Stimulated activated CD4-positive, alpha-beta T cell treated with anti-CD3 and anti-CD28 coated beads, Interleukin-12 subunit alpha, Interleukin-12 subunit beta, amount 100 ng/mL, for 24 hours (primary cell): ENCODE measurements around the gene ADSL.
"Not testable (repeated sequence)": the region's sequence is repeated elsewhere in the genome, so short reads cannot be mapped to it uniquely, and the experiment has no call there.

Experiments used
- DNase-seq, 2 experiments: peaks; one replicate each; pipeline ENCODE4 v3.0.0-alpha.2; 2020; ENCODE audit warnings: low read depth in 2 of 2

The ADSL gene

DNA sequence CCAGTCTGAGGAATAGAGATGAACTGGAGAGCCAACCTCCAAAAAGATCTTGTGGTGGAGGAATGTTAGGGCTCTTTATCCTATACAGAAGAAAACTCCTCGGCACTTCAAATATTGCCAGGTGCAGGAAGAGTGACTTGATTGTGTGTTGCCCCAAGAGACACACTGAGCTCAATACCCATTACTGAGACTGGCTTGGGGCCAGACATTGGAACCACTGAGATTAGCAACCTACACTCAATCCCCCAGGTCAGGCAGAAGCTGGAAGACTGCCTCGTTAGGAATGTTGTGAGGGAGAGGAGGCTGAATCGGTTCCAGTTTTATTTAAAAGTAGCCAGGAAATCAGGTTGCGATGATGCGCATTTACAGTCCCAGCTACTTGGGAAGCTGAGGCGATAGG, 21.7 kb downstream of the ADSL start:
- DNase-seq: no peak

DNA sequence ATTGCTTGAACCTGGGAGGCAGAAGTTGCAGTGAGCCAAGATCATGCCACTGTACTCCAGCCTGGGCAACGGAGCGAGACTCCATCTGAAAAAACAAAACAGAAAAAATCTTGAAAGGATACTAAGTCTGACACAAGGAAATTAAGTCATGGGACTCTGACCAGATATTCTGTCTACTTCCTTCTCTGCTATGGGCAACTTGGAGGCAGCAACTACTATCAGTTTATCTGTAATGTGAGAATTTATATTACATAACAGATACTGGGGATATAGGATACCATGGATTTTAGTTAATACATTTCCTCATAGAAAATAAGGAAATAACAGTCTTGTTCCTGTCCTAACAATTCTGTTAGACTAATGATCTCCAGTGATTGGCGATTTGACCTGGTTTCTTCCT, 22.5 kb downstream of the ADSL start:
- no peak for DNase-seq

DNA sequence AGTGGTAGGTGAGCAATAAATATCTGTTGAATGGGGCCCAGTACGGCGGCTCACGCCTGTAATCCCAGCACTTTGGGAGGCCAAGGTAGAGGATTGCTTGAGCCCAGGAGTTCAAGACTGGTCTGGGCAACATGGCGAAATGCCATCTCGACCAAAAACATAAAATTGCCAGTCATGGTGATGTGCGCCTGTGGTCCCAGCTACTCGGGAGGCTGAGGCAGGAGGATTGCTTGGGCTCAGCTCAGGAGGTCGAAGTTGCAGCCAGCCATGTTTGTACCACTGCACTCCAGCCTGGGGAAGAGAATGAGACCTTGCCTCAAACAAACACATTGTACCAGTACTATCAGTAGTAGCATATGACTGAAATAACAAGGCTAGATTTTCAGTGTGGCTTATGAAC, 28.3 kb downstream of the ADSL start:
- DNase-seq: no peak

DNA sequence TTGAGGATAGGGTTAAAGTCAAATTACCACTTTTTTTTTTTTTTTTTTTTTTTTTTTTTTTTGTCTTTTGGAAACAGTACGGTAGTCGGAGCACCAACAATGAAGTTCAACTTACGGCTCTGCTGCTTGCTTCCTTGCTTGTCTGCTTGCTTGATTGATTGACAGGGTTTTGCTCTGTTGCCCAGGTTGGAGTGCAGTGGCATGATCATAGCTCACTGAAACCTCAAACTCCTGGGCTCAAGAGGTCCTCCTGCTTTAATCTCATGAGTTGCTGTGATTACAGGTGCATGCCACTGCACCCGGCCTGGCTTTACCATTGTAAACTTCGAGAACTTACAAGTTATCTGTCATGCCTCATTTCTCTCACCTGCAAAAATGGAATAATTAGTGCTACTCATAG, 29.8 kb downstream of the ADSL start:
- DNase-seq: no peak

DNA sequence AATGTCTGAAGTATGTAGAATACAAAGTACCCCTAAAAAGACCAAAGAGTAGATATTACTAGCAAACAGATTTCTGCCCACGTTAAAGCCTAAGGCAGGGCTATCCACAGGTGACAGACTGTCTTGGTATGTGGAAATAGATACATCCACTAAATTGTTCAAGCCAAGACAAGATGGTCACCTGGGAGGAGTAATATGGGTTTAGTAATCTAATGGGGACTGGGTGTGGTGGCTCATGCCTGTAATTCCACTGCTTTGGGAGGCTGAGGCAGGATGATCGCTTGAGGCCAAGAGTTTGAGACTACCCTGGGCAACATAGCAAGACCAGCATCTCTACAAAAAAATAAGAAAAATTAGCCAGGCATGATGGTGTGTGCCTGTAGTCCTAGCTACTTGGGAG, 31.6 kb downstream of the ADSL start:
- DNase-seq: no peak

DNA sequence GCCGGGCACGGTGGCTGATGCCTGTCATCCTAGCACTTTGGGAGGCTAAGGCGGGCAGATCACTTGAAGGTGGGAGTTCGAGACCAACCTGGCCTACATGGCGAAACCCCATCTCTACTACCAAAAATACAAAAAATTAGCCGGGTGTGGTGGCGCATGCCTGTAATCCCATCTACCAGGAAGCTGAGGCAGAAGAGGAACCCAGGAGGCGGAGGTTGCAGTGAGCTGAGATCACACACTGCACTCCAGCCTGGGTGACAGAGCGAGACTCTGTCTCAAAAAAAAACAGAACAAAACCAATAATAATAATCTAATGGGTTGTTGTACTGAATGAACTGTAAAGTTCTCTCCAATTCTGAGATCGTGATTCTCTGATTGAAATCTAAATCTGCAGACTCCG, 32.1 kb downstream of the ADSL start:
- DNase-seq: not testable (repeated sequence)

DNA sequence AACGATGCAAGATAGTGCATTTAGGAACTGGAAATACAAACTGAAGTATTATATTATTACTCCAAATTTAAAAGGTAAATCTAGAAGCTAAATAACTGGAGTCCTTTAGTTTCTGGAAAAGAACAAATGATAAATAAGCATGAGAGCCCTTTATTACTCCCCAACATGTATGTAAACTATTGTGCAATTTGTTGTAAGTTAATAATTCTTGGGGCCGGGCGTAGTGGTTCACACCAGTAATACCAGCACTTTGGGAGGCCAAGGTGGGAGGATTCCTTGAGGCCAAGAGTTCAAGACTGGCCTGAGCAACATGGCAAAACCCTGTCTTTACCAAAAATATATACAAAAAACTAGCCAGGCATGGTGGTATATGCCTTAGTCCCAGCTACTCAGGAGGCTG, 35.2 kb downstream of the ADSL start:
- DNase-seq: no peak

DNA sequence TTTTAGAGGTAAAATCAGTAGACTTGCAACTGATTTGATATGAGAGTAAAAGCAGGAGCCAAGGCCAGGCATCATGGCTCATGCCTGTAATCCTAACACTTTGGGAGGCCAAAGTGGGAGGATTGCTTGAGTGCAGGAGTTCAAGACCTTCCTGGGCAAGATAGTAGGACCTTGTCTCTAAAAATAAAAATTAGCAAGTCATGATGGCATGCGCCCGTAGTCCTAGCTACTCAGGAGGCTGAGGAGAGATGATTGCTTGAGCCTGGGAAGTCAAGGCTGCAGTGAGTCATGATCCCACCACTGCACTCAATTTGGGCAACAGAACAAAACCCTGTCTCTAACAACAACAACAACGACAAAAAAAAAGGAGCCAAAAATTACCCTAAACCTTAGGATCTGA, 37.6 kb downstream of the ADSL start:
- no peak for DNase-seq

DNA sequence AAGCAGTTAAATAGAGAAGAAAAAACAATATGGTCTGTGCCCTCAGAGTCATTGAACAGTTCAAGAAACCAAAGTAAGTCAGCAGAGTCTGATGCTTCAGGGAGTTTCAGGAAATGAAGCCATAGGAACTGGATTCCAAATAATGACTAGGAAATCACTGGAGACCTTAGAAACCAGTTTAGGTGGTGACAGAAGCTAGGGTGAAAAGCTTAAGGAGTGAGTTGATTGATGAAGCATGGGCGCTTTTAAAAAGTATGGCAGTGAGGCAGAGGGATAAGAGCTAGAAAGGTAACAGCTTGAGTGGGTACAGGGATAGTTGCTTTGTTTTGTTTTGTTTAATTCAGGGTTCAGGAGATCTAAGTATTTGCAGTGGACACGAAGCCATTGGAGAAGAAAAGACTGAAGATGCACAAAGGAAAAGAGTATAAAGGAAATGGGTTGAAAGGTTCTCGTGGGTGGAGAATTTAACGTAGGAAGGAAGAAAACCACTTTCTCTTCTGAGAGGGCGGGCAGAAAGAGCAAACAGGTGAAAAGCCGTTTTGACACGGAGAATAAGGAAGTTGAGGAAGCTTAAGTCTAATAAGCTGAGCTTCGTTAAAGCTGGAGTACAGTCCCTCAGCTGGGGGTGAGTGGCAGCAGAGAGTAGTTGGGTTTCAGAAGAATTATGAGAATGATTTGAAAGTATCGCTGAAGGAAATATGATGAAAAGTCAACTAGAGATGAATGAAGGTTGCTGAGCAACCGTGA, 38.9 kb downstream of the ADSL start:
- no peak for DNase-seq

DNA sequence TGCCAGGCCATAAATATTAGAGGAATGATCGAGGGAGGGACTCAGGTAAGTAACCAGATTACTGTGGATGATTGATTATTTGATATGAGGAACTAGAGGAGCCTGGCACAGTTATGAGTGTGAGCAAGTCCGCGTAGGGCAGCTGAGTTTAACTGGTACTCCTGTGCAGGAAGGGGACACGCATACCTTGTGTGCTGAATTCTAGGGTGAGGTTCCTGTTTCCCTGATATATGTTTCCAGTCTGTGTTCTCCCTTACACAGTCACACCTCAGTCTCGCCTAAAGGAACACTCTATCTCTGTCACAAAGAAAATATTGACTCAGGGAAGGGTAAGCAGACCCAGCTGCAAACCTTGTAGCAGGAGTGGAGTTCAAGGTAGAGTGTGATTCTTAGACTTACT, 41.4 kb downstream of the ADSL start:
- no peak for DNase-seq

DNA sequence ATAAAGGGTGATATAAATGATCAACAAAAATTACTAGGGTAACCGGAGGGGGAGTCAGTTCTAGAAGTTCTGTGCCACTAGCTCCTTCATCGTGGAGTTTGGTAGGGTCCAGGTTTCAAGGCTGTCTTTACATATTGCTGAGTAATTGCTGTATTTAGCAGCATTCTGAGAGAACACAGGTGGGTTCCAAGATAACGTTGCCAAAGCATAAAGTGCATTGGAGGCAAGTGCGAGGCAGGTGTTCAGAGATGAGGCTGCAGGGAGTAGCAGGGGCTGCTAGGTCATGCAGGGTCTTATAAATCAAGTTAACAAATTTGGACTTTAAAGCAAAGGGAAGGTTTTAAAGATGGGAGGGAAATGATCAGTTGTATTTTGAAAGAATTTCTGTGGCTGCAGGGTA, 41.9 kb downstream of the ADSL start:
- no peak for DNase-seq

DNA sequence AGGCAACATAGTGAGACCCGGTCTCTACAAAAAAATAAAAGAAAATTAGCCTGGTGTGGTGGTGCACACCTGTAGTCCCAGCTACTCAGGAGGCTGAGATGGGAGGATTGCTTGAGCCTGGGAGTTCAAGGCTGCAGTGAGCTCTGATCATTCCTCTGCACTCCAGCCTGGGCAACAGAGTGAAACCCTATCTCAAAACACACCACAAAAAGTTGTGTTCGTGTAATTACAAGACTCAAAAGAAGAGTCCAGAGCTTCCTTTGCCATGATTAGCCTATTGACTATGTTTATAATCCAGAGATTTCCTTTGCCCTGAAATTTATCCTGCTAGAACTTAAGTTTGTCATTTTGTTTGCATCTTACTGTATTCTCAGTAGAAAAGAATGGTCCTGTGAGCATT, 45.1 kb downstream of the ADSL start:
- no peak for DNase-seq

DNA sequence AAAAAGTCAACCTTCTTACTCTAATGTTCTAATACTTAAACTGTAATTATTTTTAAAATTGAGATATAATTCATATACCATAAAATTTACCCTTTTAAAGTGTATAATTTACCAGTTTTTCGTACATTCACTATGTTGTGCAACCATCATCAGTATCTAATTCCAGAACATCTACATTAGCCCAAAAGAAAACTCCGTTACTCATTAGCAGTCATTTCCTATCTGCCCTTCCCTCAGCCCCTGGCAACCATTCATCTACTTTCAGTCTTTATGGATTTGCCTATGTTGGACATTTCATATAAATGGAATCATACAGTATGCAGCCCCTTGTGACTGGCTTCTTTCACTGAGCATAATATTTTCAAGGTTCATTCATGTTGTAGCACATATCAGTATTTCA, 46.3 kb downstream of the ADSL start:
- no peak for DNase-seq

DNA sequence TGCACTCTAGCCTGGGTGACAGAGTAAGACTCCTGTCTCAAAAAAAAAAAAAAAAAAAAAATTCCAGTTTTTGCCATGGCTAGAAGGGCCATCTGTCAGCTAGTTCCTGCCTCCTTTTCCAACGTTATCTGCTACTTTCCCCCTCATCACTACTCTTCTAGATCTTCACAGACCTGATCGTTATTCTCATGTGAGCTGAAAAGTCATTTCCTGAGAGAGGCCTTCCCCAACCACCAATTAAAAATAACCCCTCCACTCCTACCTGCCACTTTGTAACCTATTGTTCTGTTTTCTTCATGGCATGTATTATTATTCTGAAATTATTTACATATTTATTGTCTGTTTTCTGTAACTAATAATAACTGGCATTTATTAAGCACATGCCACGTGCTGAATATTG, 48.3 kb downstream of the ADSL start:
- no peak for DNase-seq

DNA sequence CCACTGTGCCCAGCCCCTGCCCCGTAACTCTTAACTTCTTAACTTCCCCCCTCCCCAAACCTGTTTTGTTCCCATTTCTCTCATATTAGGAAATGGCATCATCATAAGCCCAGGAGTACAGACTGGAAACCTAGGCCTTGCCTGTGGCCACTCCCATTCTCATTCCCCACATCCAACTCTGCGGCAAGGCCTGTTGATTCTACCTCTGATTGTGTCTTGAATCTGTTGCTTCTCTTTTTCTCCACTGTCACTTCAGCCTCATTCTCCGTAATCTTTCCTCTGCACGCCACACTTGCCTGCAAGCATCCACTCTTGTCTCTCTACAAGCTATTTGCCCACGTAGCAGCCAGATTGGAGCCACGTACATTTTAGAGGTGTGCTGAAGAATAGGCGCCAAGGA, 49.3 kb downstream of the ADSL start:
- DNase-seq: no peak

DNA sequence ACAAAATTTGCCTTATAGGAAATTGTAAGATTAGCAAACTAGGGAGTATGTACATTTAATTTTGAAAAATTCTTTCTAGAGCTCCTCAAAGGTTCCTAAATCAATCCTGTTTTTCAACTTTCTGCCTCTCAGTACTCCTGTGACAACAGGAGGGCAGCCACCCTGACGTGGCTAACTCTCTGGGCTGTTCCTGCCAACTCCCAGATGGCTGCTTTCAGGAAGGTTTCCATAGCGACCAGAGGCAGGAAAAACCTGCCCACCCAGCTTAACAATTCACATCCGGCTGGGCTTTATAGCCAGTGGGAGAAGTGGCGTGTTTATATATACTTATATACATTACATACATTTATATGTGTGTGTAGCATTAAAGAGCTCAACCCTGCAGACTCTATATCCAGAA, 50.6 kb downstream of the ADSL start:
- DNase-seq: no peak

DNA sequence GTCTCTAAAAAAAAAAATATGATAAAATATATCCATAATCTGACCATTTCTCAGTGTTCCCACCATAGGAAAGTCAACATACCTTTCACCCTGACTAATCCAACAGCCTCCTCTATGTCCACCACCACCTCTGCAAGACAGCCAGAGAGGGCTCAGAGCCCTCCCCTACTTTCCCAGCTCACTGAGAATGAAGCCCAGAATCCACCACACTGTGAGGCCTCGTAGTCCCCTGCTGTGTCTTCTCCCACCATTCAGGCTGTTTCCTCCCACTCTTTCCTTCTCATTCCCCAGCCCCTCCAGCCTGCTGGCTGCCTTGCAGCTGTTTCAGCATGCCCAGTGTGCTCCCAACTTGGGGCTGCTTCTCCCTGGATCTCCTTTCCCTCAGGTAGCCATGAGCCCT, 51.1 kb downstream of the ADSL start:
- no peak for DNase-seq

DNA sequence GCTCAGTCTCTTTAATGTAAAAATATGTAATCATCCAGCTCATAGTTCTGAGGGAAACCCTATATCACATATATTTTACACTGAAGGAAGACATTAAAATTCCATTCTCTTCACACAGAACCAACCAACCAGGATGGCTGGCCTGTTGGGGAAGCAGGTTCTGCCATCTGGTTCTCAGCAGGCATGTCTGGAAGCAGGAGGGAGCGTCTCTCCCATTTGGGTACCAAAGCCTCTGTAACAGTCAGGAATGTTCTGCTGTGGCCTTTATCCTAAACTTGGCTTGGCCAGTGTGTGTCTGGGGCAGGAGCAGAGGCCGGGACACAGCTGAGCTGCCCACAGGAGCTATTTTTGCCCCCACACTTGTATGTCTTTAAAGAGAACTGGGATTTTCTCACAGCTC, 53.3 kb downstream of the ADSL start:
- no peak for DNase-seq

DNA sequence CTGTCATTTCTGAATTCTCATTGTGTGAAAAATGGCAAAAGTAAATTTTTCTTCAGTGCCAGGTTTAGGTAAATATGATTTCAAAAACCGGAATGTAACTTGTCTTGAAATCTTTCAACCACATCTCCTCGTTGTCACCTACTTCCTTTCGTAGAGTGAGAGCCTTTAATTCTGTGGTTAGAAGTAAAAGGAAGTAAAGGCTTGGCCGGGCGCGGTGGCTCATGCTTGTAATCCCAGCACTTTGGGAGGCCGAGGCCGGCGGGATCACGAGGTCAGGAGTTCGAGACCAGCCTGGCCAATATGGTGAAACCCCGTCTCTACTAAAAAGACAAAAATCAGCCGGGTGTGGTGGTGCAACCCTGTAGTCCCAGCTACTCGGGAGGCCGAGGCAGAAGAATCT, 53.9 kb downstream of the ADSL start:
- DNase-seq: peak in 1 of 2 experiments; percentile 13

DNA sequence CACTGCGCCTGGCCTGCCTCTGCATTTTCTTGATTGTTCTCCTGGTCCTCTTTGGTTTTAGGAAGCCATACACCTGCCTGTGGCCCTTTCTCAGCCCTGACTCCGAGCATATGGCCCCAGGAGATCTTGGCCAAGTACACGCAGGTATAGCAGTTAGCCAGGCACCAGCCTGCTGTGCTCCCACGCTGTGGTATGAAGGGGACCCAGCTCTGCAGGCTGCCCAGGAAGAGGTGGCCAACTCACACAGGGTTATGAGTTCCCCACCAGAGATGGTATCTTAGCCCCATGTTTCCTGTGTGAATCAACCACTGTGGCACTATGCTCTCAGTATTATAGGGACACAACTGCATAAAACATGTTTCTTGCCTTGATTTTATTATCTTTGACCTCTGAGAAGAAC, 55.2 kb downstream of the ADSL start:
- peak; percentile 10 to 11 for DNase-seq

DNA sequence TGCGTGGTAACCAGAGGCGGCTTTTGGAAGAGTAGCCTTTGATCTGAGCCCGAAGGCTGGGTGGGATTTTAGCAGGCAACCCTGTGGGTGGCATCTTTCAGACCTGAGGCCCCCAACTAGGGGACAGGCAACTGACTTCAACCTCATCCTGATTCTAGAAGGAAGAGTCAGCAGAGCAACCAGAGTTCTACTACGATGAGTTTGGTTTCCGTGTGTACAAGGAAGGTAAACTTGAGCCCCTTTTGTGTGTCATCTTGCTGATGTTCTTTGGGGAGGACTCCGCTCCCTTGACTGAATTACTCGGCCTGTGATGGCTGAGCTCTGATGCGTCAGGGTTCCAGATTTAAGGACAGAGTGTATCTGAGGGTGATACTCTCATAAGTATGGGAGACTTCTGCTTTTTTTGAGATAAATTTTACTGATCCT, 55.7 kb downstream of the ADSL start:
- DNase-seq: no peak

DNA sequence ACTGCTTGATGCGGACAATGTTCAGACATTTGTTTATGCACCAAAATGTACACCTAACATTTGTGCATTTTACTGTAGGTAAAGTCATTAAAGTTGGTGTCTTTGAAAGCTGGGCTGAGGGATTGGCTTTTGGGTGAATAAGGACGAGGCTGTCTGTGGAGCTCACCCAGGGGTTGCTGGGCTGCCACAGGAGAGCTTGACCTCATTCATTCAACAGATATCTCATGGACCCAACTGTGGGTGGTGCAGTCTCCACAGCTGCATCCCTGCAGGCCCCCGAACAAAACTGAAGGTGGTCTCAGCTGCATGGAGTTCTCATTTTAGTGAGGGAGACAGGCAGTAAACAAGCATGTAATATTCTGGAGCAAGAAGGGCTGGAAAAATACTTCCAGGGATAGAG, 56.8 kb downstream of the ADSL start:
- no peak for DNase-seq

DNA sequence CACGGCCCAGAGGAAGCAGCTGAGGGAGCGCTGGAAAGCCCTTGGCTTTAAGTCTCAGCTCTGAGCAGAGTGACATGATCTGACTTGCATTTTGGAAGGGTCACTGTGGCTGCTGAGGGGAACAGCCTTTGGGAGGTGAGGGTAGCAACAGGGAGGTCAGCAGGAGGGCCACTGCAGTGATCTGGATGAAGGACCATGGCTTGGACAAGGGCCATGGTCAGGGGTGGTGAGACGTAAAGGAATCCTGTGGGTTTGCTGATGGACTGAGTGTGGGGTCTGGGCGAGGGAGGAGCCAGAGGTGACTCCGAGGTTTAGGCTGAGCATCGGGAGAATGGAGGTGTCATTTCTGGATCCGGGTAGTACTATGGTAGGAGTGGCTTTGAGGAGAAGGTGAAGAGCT, 57.4 kb downstream of the ADSL start:
- no peak for DNase-seq
